Lower leg skin (tissue), 3 donors: ENCODE results near the gene VPS18.

Source experiments
- CTCF ChIP-seq, 3 donors: fragments of 450-650 bp; IDR thresholded peaks; one replicate each; pipeline ENCODE4 v1.5.1; 2016; ENCODE audit warnings: antibody characterized with exemption in 3 of 3, mild to moderate bottlenecking in 3 of 3, moderate library complexity in 2 of 3
- POLR2A ChIP-seq, 2 donors: fragments of 450-650 bp; IDR thresholded peaks; one replicate each; pipeline ENCODE4 v1.6.1; 2016 to 2017; ENCODE audit warnings: antibody characterized with exemption in 2 of 2, mild to moderate bottlenecking in 1 of 2, moderate library complexity in 1 of 2

GRCh38 chr15:40940296-40940801 is 46.1 kb downstream of the VPS18 start:
- TF ChIP-seq CTCF (IDR thresholded peaks at IDR 0.05) (no peak), POLR2A (IDR thresholded peaks at IDR 0.05) (no peak)
